Activated CD4-positive, alpha-beta T cell treated with anti-CD3 and anti-CD28 coated beads, Interleukin-2, amount 50 U/mL, for 4 hours (primary cell): ENCODE measurements around the gene TRIM71.
"Not testable (repeated sequence)": the region's sequence is repeated elsewhere in the genome, so short reads cannot be mapped to it uniquely, and the experiment has no call there.

Source experiments
- DNase-seq, 2 experiments: peaks; one replicate each; pipeline ENCODE4 v3.0.0-alpha.2; 2020

TRIM71 gene

GRCh38 chr3:32844322-32844654 is 26.5 kb downstream of the TRIM71 start:
- DNase-seq: no peak

GRCh38 chr3:32844914-32845313 is 27.1 kb downstream of the TRIM71 start:
- no peak for DNase-seq

- not testable (repeated sequence) for DNase-seq
Measured at GRCh38 chr3:32845546-32845945, 27.7 kb downstream of the TRIM71 start.

DNA sequence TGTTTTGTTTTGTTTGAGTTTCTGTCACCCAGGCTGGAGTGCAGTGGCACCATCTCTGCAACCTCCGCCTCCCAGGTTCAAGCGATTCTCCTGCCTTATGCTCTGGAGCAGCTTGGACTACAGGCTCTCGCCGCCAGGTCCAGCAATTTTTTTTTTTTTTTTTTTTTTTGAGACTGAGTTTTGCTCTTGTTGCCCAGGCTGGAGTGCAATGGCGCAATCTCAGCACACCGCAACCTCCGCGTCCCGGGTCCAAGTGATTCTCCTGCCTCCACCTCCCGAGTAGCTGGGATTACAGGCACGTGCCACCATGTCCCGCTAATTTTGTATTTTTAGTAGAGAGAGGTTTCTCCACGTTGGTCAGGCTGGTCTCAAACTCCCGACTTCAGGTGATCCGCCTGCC is 29.2 kb downstream of the TRIM71 start:
- not testable (repeated sequence) for DNase-seq

DNA sequence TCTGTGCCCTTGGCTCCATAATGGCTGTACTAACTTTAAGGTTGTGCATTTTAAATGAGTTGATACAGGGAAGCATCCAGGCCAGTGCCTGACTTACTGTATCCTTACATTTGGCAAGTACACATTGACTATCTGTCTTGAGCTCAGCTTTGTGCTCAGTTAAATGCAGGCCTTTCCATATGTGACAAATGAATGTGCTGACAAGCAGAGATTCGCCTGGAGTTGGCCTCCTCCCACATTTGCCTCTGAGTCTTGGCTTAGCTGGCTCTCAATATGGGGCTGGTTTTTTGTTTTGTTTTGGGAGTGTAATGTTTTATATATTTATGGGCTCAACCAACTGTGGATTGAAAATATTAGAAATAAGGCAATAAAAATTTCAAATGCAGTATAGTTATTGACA is 29.7 kb downstream of the TRIM71 start:
- no peak for DNase-seq

DNA sequence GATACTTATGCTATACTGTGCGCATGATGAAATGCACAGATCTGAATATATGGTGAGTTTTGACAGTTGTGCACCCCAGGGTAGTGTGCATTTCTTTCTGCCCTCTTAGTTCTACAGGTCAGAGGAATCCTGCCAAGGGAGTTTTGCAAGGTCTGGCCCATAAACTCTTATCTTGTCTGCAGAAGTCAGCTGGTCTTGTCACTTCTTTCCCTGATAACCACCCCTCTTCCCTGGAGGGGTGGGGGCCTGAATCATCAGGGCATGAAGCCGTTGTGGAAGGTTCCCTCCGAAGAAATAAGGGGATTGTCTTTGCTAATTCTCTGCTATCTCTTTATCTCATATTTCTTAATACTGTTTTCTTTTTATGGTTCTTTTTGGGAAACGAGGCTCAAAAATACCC is 30.4 kb downstream of the TRIM71 start:
- DNase-seq: no peak

DNA sequence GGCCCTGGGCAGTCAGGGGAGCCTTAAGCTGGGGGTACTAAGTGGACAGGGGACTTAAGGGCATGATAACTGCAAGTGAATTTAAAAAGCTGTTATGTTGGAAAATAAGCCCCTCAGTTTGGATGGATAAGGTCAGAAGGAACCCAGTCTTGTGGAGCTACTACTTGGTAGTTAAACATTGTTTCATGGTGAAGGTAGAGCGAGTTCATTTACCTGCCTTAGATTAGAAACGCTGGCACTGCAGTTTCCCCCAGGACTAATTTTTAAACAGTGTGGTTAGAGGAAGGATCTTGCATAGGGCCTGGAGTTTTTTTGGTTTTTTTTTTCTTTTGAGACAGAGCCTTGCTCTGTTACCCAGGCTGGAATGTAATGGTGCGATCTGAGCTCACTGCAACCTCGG is 31.2 kb downstream of the TRIM71 start:
- DNase-seq: no peak

DNA sequence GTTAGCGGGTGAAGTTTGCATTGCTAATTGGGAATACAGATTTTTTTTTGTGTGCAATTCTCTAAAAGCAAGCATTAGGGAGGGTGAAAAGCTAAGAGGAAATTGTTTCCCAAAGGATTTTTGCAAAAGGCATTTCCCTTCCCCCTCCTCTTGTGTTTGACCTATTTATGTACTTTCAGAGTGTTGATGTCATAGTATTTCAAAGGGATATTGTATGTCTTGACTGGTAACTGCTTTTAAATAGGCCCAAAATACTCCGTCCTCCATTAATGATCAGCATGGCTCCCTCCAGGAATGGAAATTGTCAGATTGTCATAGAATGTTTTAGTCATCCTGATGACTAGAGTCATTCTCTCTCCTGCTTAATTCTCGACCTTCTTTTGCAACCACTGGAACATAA is 32.4 kb downstream of the TRIM71 start:
- no peak for DNase-seq

- no peak for DNase-seq
Measured at GRCh38 chr3:32850636-32851035, 32.8 kb downstream of the TRIM71 start.

- DNase-seq: no peak
Measured at GRCh38 chr3:32852146-32852545, 34.3 kb downstream of the TRIM71 start.

- DNase-seq: no peak
Measured at GRCh38 chr3:32855350-32855953, 37.7 kb downstream of the TRIM71 start.

DNA sequence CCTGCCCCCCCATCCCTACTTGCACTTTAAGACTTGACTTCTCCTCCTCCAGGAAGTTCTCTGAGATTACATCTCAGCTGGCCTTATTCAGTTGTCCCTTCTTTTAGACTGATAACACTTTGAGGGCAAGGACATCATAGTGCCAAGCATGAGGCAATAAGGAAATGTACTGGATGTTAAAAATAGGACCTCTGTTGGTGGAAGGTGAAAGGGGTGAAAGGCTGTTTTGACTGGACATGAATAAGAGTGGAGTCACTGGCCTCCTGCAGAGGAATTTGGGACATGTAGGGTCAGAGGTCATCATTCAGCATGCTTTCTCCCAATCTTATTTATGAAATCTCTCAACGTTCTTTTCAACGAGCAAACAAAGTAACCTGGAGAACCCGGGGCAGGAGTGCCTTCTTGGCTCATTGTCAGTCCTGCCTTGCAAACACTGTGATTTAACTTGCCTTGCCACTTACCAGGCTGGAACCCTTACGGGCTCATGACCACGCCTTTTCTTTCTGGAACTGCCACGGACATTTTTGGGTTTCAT is 38.6 kb downstream of the TRIM71 start:
- DNase-seq: no peak

DNA sequence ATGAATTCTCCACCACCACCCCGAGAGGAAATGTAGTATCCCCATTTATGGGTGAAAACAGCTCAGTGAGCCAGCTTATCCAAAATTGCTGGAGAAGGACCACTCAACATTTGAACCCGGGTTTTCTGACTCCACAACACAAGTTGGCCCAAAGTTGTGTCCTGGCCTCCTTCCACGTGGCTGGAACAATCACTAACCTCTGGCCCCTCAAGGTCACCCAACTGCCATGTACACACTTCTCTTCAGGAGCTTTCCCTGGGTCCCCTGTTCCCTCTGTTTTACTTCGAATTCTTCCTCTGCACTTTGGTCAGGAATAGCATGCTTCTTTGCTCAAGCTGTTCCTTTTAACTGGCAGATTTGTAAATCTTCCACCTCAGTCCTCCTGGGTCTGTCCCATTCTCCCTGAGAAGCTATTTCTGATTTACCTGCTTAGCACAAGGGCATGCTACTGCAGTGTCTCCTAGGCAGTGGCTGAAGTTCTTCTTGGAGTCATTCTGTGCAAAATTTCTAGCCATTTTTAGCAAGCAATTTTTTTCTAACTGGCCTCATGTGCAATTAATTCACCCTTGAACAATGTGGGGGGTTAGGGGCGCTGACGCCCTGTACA is 39.2 kb downstream of the TRIM71 start:
- DNase-seq: no peak

- DNase-seq: no peak
Measured at GRCh38 chr3:32857921-32858320, 40.1 kb downstream of the TRIM71 start.

GRCh38 chr3:32859604-32860237 is 41.9 kb downstream of the TRIM71 start:
- no peak for DNase-seq

GRCh38 chr3:32860499-32860898 is 42.7 kb downstream of the TRIM71 start:
- DNase-seq: no peak

DNA sequence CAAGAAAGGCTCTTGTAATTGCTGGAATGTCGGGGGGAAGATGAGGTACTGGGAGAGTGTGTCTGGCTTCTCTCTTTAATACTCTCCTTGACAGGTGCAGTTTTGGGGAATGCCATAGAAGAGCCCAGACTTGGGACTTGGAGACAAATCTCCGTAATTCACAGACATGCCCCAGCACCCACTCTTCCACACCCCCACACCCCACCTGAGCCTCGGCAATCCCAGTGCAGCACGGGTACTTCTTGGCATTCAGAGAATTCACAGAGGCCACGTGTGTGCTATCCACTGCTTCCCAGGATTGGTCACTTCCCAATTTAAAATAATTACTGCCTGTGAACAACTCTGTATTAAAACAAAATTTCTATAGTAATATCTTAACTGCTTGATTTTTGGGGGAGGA is 43.9 kb downstream of the TRIM71 start:
- no peak for DNase-seq

DNA sequence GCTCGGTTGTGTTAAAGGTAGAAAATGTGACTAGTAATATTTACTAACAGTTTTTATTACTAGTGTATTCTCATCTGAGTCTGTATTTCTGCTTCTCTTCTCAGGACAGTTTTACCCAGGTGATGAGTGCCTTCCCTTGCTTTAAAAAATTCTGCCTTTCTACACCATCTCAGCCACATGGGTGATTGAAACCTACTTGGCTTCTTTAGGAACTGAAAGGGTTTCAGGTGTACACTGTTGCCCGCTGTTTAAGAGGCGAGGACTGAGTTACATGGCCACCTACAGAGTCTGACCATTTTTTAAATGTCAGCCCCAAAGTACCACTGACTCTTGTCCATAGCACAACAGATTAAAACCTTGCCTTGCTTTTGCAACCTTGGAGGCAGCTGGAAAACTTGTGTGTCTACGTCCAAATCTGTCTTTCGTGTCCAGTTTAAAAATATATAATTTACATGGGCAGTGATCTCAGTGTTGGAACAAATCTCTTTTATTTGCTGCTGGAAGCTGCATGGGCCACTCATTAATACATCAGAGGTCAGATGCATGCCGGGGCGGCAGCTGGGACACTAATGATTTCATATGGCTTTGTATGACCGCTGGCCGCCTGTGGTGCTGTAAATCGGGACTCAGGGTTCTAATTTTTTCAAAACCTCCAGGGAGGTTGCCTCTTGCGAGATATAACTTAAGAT is 44.6 kb downstream of the TRIM71 start:
- DNase-seq: no peak

DNA sequence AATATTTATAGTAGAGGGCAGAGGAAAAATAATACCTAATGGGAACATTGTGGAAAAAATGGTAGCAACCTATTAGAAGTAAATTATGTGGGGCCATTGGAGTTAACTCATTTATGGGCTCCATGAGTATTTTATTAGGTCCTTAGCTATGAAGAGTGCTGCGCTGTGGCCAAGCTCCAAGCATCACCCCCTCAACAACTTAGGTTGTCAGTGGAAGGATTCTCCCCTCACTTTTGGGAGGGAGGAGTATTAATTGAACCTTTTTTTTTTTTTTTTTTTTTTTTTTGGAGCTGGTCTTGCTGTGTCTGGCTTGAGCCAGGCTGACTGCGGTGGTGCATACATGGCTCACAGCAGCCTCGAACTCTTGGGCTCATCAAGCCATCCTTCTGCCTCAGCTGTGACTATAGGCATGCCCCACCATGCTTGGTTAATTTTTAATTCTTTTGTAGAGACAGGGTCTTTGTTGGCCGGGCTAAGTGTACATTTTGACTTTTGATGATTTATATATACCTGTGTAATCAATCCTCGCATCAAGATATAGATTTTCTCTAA is 45.2 kb downstream of the TRIM71 start:
- DNase-seq: no peak

- no peak for DNase-seq
Measured at GRCh38 chr3:32865383-32865782, 47.6 kb downstream of the TRIM71 start.

DNA sequence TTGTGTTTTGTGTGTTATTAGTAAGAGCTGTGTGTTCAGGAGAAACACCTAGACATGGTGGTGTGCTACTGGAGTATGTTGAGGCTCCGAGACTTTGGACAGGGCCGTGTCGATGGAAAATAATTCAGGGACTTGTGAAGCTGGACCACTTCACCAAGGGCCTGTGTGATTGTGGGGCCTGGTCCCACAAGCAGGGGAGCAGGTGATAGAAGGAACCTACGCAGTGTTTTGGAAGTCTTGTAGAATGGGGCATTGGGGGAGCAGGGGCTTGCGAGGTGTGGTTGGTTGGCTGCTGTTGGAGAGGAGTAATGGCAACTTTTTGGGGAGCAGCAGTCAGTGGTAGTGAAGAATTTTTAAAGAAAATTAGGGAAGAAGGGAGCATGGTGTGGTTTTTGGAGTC is 48.7 kb downstream of the TRIM71 start:
- DNase-seq: no peak

- DNase-seq: no peak
Measured at GRCh38 chr3:32867954-32868353, 50.2 kb downstream of the TRIM71 start.

GRCh38 chr3:32868719-32869512 is 51.1 kb downstream of the TRIM71 start:
- DNase-seq: no peak
